PC-3 (cell line): ENCODE results near the gene FARP1. TPM values are rescaled to one million over a fixed set of nuclear protein-coding genes. Genes with fewer than 3 reads are reported as not detected.

ENCODE experiments used
- ATAC-seq: fragments of 200-7000 bp; cut with Tn5 transposase; 2 replicates; pipeline ENCODE4 v1.9.1; 2020; ENCODE audit warnings: mild to moderate bottlenecking, moderate library complexity
- BruUV-seq: library from RNA; stranded (reverse); fragments of 400-500 nt; replicated peaks from 2 replicates; lab custom pipeline; 2021; lab: Mats Ljungman, UMichigan
- CTCF ChIA-PET: fragments of 300-600 bp; sonication (Branson Sonifier 250); formaldehyde crosslinking; loops from one replicate; lab custom pipeline; 2022; ENCODE audit warnings: antibody characterized with exemption; lab: Charles Lee
- POLR2A ChIA-PET: fragments of 300-600 bp; sonication (Branson Sonifier 250); formaldehyde crosslinking; loops from one replicate; lab custom pipeline; 2022; ENCODE audit warnings: antibody characterized with exemption; ENCODE audit not compliant: unreplicated experiment; lab: Charles Lee
- DNase-seq: peaks from one replicate; pipeline ENCODE4 v3.0.0-alpha.2; 2015
- H2AFZ ChIP-seq: fragments of 300-600 bp; sonication (generic); 2 replicates; pipeline ENCODE4 v1.6.0; 2016; ENCODE audit warnings: antibody characterized with exemption, low read length
- H3F3A ChIP-seq: fragments of 300-600 bp; sonication (generic); one replicate; pipeline ENCODE4 v1.6.0; 2017; ENCODE audit warnings: antibody characterized with exemption, low read length, control low read depth, mild to moderate bottlenecking; ENCODE audit not compliant: unreplicated experiment
- H3K27ac ChIP-seq: fragments of 300-600 bp; sonication (generic); 2 replicates; pipeline ENCODE4 v1.5.1; 2016; ENCODE audit warnings: mild to moderate bottlenecking, low read length
- H3K27me3 ChIP-seq: fragments of 300-600 bp; sonication (generic); 2 replicates; pipeline ENCODE4 v1.6.1; 2016; ENCODE audit warnings: low read length, mixed read lengths
- H3K36me3 ChIP-seq: fragments of 300-600 bp; sonication (generic); 2 replicates; pipeline ENCODE4 v1.6.1; 2016; ENCODE audit warnings: low read depth, mixed run types, low read length, mixed read lengths
- H3K4me1 ChIP-seq: fragments of 300-600 bp; sonication (generic); 2 replicates; pipeline ENCODE4 v1.5.1; 2016; ENCODE audit warnings: low read length; ENCODE audit not compliant: insufficient read depth
- H3K4me2 ChIP-seq: fragments of 300-600 bp; sonication (generic); 2 replicates; pipeline ENCODE4 v1.6.0; 2016; ENCODE audit warnings: low read length
- H3K4me3 ChIP-seq: fragments of 300-600 bp; sonication (generic); 2 replicates; pipeline ENCODE4 v1.5.1; 2016; ENCODE audit warnings: mild to moderate bottlenecking, low read length, mixed read lengths
- H3K79me2 ChIP-seq: fragments of 300-600 bp; sonication (generic); 2 replicates; pipeline ENCODE4 v1.6.1; 2017; ENCODE audit warnings: low read length, mixed read lengths
- H3K9ac ChIP-seq: fragments of 300-600 bp; sonication (generic); 2 replicates; pipeline ENCODE4 v1.6.0; 2016; ENCODE audit warnings: mild to moderate bottlenecking, low read length
- H3K9me2 ChIP-seq: fragments of 300-600 bp; sonication (generic); replicated peaks from 2 replicates; pipeline ENCODE4 v1.6.1; 2016; ENCODE audit warnings: mixed run types, low read length, mixed read lengths
- H3K9me3 ChIP-seq: fragments of 300-600 bp; sonication (generic); 2 replicates; pipeline ENCODE4 v1.6.1; 2016; ENCODE audit warnings: low read length, mixed read lengths
- H4K20me1 ChIP-seq: fragments of 300-600 bp; sonication (generic); 2 replicates; pipeline ENCODE4 v1.6.1; 2016; ENCODE audit warnings: low read length, mixed read lengths
- EZH2 ChIP-seq: fragments of 300-600 bp; sonication (generic); IDR thresholded peaks from one replicate; pipeline ENCODE4 v1.6.1; 2017; ENCODE audit warnings: antibody characterized with exemption, mild to moderate bottlenecking, low read length; ENCODE audit not compliant: unreplicated experiment
- EZH2phosphoT487 ChIP-seq: fragments of 300-600 bp; sonication (generic); IDR thresholded peaks from 2 replicates; pipeline ENCODE4 v1.6.1; 2018; ENCODE audit warnings: mild to moderate bottlenecking, antibody characterized with exemption, low read length, borderline replicate concordance
- intact Hi-C: fragments of 100-400 bp; cut with micrococcal nuclease; formaldehyde crosslinking; loops from 2 replicates; pipeline ENCODE4 v1.9.0; 2023
- total RNA-seq: library from RNA; depleted of rRNA; stranded (reverse); fragments of >200 nt; gene quantifications from 2 replicates; pipeline ENCODE4 v1.2.3, GENCODE V29; 2014
- TF ChIP-seq, protein P1 (sequence below): fragments of 300-600 bp; sonication (generic); conservative IDR thresholded peaks from 2 replicates; pipeline ENCODE4 v1.5.1; 2017; ENCODE audit warnings: antibody characterized with exemption, low read depth, mild to moderate bottlenecking, low read length

FARP1 gene
- total RNA-seq, 1 experiment from 2014 or later, result 18.2 TPM

DNA sequence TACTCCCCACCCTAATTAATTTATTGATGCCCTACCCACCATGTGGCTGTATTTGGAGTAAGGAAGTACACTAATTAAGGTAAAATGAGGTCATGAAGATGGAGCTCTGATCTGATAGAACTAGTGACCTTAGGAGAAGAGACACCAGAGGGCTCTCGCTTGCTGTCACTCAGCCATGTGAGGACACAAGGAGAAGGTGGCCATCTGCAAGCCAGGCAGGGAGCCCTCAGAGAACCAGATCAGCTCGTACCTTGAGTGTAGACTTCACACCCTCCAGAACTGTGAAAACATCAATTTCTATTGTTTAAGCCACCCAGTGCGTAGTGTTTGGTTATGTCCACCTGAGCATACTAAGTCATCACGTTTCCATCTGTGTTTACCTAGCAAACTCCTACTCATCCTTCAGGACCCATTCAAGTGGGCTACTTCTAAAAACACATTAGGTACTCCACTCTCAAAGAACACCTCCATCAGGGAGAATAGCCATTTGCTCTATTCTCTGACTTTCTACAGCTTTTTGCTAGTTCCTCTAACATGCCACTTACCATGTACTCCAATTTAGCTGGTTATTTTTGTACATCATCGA is 191.8 kb downstream of the FARP1 start:
- H3K27ac ChIP-seq, result no peak overlapping the region
- no peaks in the 10 kb centered on the region for H3K79me2 ChIP-seq
- intact Hi-C loops, result no loop called here
- H3K4me3 ChIP-seq, result no peak overlapping the region
- BruUV-seq, result no TSS peak
- TF ChIP-seq, protein P1, sequence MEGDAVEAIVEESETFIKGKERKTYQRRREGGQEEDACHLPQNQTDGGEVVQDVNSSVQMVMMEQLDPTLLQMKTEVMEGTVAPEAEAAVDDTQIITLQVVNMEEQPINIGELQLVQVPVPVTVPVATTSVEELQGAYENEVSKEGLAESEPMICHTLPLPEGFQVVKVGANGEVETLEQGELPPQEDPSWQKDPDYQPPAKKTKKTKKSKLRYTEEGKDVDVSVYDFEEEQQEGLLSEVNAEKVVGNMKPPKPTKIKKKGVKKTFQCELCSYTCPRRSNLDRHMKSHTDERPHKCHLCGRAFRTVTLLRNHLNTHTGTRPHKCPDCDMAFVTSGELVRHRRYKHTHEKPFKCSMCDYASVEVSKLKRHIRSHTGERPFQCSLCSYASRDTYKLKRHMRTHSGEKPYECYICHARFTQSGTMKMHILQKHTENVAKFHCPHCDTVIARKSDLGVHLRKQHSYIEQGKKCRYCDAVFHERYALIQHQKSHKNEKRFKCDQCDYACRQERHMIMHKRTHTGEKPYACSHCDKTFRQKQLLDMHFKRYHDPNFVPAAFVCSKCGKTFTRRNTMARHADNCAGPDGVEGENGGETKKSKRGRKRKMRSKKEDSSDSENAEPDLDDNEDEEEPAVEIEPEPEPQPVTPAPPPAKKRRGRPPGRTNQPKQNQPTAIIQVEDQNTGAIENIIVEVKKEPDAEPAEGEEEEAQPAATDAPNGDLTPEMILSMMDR, result no peak
- TF ChIP-seq EZH2, result no peak
- TF ChIP-seq EZH2phosphoT487, result no peak
- POLR2A ChIA-PET, result no interaction called here
- ATAC-seq (no peak), DNase-seq (no peak)
- H3K27me3 ChIP-seq, result no peaks in the 10 kb centered on the region
- CTCF ChIA-PET, result no interaction called here
- H3K36me3 ChIP-seq, result no peaks in the 10 kb centered on the region
- H3K9me3 ChIP-seq, result no peaks in the 10 kb centered on the region
- H4K20me1 ChIP-seq, result no peaks in the 10 kb centered on the region
- H3K9ac ChIP-seq, result no peak overlapping the region
- no peaks in the 10 kb centered on the region for H3F3A ChIP-seq
- H3K9me2 ChIP-seq, result no peaks in the 10 kb centered on the region
- H2AFZ ChIP-seq, result no peak overlapping the region
- H3K4me2 ChIP-seq, result no peak overlapping the region
- H3K4me1 ChIP-seq, result no peaks in the 10 kb centered on the region

DNA sequence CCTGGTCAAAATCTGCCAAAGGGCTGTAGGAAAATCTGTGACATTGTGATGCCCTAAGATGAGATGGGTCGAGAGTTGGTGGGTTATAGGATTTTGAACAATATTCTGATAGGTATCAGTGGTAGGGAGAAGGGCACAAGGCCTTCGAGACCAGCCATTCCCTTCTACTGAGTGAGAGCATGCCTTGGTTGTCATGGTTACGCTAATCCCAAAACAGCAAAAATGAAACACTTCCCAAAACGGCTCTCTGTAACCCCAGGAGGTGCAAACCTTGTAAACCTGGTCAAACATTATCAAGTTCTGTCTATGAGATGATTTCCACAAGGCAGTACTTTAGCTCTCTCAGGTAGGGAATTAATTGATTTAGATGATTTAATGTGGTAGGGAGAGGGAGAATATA is 192.8 kb downstream of the FARP1 start:
- no peaks in the 10 kb centered on the region for H3K9me3 ChIP-seq
- ATAC-seq (no peak), DNase-seq (no peak)
- H3K27me3 ChIP-seq, result no peaks in the 10 kb centered on the region
- H3K4me2 ChIP-seq, result no peak overlapping the region
- no peaks in the 10 kb centered on the region for H4K20me1 ChIP-seq
- no peaks in the 10 kb centered on the region for H3K9me2 ChIP-seq
- H3K4me3 ChIP-seq, result no peak overlapping the region
- H3K9ac ChIP-seq, result no peak overlapping the region
- CTCF ChIA-PET, result no interaction called here
- no TSS peak for BruUV-seq
- TF ChIP-seq EZH2phosphoT487, result no peak
- TF ChIP-seq, protein P1, result no peak
- TF ChIP-seq EZH2, result no peak
- POLR2A ChIA-PET, result no interaction called here
- H3K4me1 ChIP-seq, result no peaks in the 10 kb centered on the region
- H3F3A ChIP-seq, result no peaks in the 10 kb centered on the region
- H3K27ac ChIP-seq, result no peak overlapping the region
- intact Hi-C loops, result no loop called here
- H3K79me2 ChIP-seq, result no peaks in the 10 kb centered on the region
- no peak overlapping the region for H2AFZ ChIP-seq
- H3K36me3 ChIP-seq, result no peaks in the 10 kb centered on the region

DNA sequence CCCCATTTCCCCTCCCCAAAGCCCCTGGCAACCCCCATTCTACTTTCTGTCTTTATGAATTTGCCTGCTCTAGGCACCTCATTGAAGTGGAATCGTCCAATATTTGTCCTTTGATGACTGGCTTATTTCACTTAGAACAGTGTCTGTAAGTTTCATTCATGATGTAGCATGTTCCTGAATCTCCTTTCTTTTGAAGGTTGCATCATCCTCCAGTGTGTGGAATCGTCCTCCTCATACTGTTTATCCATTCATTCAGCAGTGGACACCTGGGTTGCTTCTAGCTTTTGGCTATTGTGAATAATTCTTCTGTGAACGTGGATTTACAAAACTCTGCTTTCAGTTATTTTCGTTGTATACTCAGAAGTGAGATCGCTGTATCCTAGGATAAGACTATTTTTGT is 195.4 kb downstream of the FARP1 start:
- POLR2A ChIA-PET, result no interaction called here
- H3K9me3 ChIP-seq, result no peaks in the 10 kb centered on the region
- no peaks in the 10 kb centered on the region for H3K36me3 ChIP-seq
- CTCF ChIA-PET, result no interaction called here
- H3K4me1 ChIP-seq, result no peaks in the 10 kb centered on the region
- no peaks in the 10 kb centered on the region for H3K79me2 ChIP-seq
- no peak overlapping the region for H3K27ac ChIP-seq
- BruUV-seq, result no TSS peak
- no peaks in the 10 kb centered on the region for H3K9me2 ChIP-seq
- H3K9ac ChIP-seq, result no peak overlapping the region
- no peaks in the 10 kb centered on the region for H3F3A ChIP-seq
- no peaks in the 10 kb centered on the region for H3K27me3 ChIP-seq
- TF ChIP-seq EZH2, result no peak
- TF ChIP-seq, protein P1, result no peak
- TF ChIP-seq EZH2phosphoT487, result no peak
- no peak overlapping the region for H2AFZ ChIP-seq
- no peaks in the 10 kb centered on the region for H4K20me1 ChIP-seq
- DNase-seq, result no peak
- intact Hi-C loops, result no loop called here
- no peak overlapping the region for H3K4me3 ChIP-seq
- ATAC-seq, result no peak
- no peak overlapping the region for H3K4me2 ChIP-seq
